ENCODE results near the gene TMEM184A. TPM values are rescaled to one million over a fixed set of nuclear protein-coding genes. Genes with fewer than 3 reads are reported as not detected.

The TMEM184A gene
- total and polyA plus RNA-seq, 4 experiments from 2014 or later = not detected

DNA sequence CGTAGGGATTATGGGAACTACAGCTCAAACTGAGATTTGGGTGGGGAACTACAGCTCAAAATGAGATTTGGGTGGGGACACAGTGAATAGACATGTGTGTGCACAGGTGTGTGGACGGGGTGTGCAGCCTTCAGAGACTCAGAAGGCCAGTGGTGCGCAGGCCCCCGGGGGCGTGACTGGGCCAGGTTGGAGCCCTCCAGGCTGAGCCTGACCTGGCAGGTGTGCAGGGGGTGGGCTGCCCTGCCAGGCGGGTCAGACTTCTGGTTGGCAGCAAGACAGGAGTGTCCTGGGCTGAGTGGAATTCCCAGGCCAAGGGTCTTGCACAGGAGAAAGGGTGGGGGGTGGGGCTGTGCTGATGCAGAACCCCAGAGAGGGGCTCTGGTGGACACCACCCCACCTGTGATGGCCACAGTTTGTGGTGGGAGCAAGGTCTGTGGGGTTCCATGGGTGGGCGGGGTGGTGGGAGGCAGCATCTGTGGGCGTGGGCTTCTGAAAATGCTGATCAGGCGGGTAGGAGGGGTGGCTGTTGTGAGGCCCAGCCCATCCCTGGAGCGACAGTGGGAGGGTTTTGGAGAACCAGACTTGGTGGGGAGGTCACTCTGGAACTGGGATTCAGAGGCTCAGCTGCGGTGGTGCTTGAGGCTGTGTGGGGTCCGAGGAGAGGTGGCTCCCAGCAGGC is 43.1 kb upstream of the TMEM184A start:
- Mint-ChIP-seq H3K9me3 (peaks cover 0 to 4% (median 0%) of the 10 kb centered on the region in 8 donors), H3K36me3 (no peaks in the 10 kb centered on the region), H3K27ac (no peak overlapping the region), H3K4me1 (peaks cover 0 to 3% (median 0%) of the 10 kb centered on the region in 4 donors), H3K27me3 (peaks cover 15 to 22% of the 10 kb centered on the region in 2 donors), H3K4me3 (no peak overlapping the region)
- intact Hi-C loops (cut with micrococcal nuclease) = no loop called here
- H3K4me1 ChIP-seq (ENCODE audit: insufficient read depth, low read length) = no peaks in the 10 kb centered on the region
- H3K27me3 ChIP-seq (ENCODE audit: insufficient read depth, low read length) = no peaks in the 10 kb centered on the region
- no peaks in the 10 kb centered on the region for H3K36me3 ChIP-seq (ENCODE audit: insufficient read depth, low read length)
- CTCF ChIA-PET (ENCODE audit: partially characterized antibody) = no interaction called here
- no peaks in the 10 kb centered on the region for H3K9me3 ChIP-seq (ENCODE audit: control insufficient read depth in 1 of 2, low read length in 2 of 2)
- H3K4me3 ChIP-seq (ENCODE audit: low read length in 2 of 2) = no peak overlapping the region
- POLR2A ChIA-PET (ENCODE audit: partially characterized antibody) = no interaction called here
- H3K27ac ChIP-seq (ENCODE audit: low read depth, low read length) = no peak overlapping the region
- DNase-seq = no peak

DNA sequence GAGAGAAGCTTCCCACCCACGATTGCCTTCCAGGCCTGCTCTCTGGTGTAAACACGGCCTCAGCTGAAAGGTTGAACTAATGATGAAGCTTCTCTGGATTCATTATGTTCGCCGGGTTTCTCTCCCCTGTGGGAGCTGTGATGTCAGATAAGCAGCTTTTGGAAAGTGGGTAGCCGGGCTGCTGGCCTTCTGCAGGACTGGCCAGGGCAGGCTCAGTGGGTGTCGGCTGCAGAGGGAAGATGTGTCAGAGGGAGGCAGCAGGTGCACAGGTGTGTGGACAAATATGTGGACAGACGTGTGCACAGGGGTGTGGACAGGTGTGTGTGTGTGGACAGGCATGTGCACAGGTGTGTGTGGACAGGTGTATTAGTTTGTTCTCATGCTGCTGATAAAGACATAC is 42.3 kb upstream of the TMEM184A start:
- Histone ChIP-seq H3K27me3 (ENCODE audit: insufficient read depth, low read length) (no peaks in the 10 kb centered on the region), H3K4me3 (ENCODE audit: low read length in 2 of 2) (no peak overlapping the region), H3K27ac (ENCODE audit: low read depth, low read length) (no peak overlapping the region), H3K9me3 (ENCODE audit: control insufficient read depth in 1 of 2, low read length in 2 of 2) (no peaks in the 10 kb centered on the region), H3K36me3 (ENCODE audit: insufficient read depth, low read length) (no peaks in the 10 kb centered on the region), H3K4me1 (ENCODE audit: insufficient read depth, low read length) (peaks cover under 1% of the 10 kb centered on the region)
- Mint-ChIP-seq H3K4me3 (no peak overlapping the region), H3K4me1 (peaks cover 0 to 3% (median 1%) of the 10 kb centered on the region in 4 donors), H3K27ac (no peak overlapping the region), H3K27me3 (peaks cover 16 to 25% of the 10 kb centered on the region in 2 donors), H3K36me3 (no peaks in the 10 kb centered on the region), H3K9me3 (peaks cover 0 to 4% (median 0%) of the 10 kb centered on the region in 8 donors)
- no peak for DNase-seq
- CTCF ChIA-PET (ENCODE audit: partially characterized antibody) = no interaction called here
- POLR2A ChIA-PET (ENCODE audit: partially characterized antibody) = no interaction called here
- intact Hi-C loops (cut with micrococcal nuclease) = no loop called here

- H3K9me3 ChIP-seq (ENCODE audit: control insufficient read depth in 1 of 2, low read length in 2 of 2) = no peaks in the 10 kb centered on the region
- H3K4me1 Mint-ChIP-seq = peaks cover 3 to 8% (median 5%) of the 10 kb centered on the region in 4 donors
- DNase-seq = no peak
- peaks cover 6% of the 10 kb centered on the region for H3K4me1 ChIP-seq (ENCODE audit: insufficient read depth, low read length)
- no peak overlapping the region for H3K4me3 Mint-ChIP-seq
- peaks cover 14 to 27% of the 10 kb centered on the region in 2 donors for H3K27me3 Mint-ChIP-seq
- no peak overlapping the region for H3K27ac Mint-ChIP-seq
- H3K36me3 ChIP-seq (ENCODE audit: insufficient read depth, low read length) = no peaks in the 10 kb centered on the region
- ChIA-PET POLR2A (ENCODE audit: partially characterized antibody) (no interaction called here), CTCF (ENCODE audit: partially characterized antibody) (no interaction called here)
- no peak overlapping the region for H3K27ac ChIP-seq (ENCODE audit: low read depth, low read length)
- no peak overlapping the region for H3K4me3 ChIP-seq (ENCODE audit: low read length in 2 of 2)
- no peaks in the 10 kb centered on the region for H3K27me3 ChIP-seq (ENCODE audit: insufficient read depth, low read length)
- peaks cover 0 to 4% (median 0%) of the 10 kb centered on the region in 8 donors for H3K9me3 Mint-ChIP-seq
- H3K36me3 Mint-ChIP-seq = no peaks in the 10 kb centered on the region
- intact Hi-C loops (cut with micrococcal nuclease) = no loop called here
Observed at GRCh38 chr7:1597791-1598190, 41.8 kb upstream of the TMEM184A start.

DNA sequence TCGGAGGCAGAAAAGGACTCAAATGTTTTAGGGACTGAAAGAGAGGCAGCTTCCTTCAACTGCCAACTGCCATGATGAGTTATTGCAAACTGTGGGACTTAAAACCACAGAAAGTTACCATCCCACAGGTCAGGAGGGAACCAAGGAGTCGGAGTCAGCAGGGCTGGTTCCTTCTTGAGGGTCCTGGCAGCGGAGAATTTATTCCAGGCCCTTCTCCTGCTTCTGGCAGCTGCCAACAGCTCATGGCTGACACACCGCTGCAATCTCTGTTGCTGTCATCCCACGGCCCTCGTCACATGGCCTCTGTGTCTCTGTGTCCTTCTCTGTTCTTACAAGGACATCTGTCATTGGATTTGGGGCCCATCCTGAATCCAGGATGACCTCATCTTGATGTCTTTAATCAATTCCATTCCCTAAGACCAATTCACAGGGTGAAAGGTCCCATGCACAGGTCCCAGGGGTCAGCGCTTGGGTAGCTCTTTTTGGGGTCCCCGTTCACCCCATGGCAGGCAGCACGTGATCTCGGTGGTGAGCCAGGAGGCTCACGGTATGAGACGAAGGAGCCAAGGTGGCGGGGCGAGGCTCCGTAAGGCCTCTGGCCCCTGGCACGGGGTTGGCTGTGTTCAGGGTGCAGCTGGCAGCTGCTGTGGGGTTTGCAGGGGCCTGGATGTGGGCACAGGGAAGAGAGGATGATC is 41.2 kb upstream of the TMEM184A start:
- H3K4me1 ChIP-seq (ENCODE audit: insufficient read depth, low read length) = peaks cover 12% of the 10 kb centered on the region
- CTCF ChIA-PET (ENCODE audit: partially characterized antibody) = no interaction called here
- H3K4me3 ChIP-seq (ENCODE audit: low read length in 2 of 2) = no peak overlapping the region
- POLR2A ChIA-PET (ENCODE audit: partially characterized antibody) = no interaction called here
- no peaks in the 10 kb centered on the region for H3K36me3 ChIP-seq (ENCODE audit: insufficient read depth, low read length)
- Mint-ChIP-seq H3K36me3 (no peaks in the 10 kb centered on the region), H3K4me1 (peaks cover 7 to 14% (median 11%) of the 10 kb centered on the region in 4 donors), H3K9me3 (peaks cover 0 to 4% (median 0%) of the 10 kb centered on the region in 8 donors), H3K4me3 (no peak overlapping the region), H3K27ac (no peak overlapping the region), H3K27me3 (peaks cover 17 to 33% of the 10 kb centered on the region in 2 donors)
- DNase-seq = no peak
- no peaks in the 10 kb centered on the region for H3K27me3 ChIP-seq (ENCODE audit: insufficient read depth, low read length)
- intact Hi-C loops (cut with micrococcal nuclease) = no loop called here
- H3K9me3 ChIP-seq (ENCODE audit: control insufficient read depth in 1 of 2, low read length in 2 of 2) = no peaks in the 10 kb centered on the region
- no peak overlapping the region for H3K27ac ChIP-seq (ENCODE audit: low read depth, low read length)

DNA sequence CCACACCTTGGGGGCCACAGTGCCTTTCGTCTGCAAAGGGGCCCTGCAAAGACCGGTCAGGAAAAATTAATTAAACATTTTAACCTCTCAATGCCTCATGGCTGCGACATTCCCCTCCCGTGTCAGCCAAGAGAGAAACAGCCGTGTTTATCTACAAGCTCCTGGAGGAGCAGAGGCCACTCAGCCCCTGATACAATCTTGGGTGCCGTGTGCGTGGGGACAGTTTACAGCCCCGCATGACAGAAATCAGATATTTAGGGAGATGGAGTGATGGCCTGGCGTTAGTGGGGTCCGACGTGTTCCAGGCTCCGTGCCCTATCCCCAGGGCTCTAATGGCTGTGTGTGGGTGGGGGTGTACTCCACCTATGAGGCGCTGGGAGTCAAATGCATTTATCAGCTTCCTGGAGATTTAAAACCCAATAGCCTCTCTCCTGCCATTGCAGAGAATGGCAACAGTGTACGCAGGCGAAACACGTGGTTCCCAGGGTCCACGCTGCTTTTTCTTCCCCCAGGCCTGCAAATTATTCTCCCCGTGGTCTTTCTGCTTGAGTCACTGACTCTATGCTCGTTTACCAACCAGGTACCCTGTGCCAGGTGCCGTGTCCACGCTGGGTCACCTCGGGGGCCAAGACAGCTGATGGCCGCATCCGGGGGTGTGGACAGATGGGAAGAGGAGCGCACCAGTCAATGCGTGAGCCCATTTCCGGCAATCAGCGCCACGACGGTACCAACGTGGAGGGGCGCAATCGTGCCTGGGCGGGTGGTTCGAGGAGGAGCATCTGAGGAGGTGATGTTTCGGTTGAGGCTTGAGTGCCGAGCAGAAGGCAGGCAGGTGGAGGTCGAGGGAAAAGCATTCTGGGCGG is 40.4 kb upstream of the TMEM184A start:
- Mint-ChIP-seq H3K27ac (no peak overlapping the region), H3K9me3 (peaks cover 0 to 4% (median 0%) of the 10 kb centered on the region in 8 donors), H3K4me3 (no peak overlapping the region), H3K36me3 (no peaks in the 10 kb centered on the region), H3K4me1 (peaks cover 8 to 22% (median 17%) of the 10 kb centered on the region in 4 donors), H3K27me3 (peaks cover 23 to 39% of the 10 kb centered on the region in 2 donors)
- POLR2A ChIA-PET (ENCODE audit: partially characterized antibody) = no interaction called here
- intact Hi-C loops (cut with micrococcal nuclease) = no loop called here
- Histone ChIP-seq H3K36me3 (ENCODE audit: insufficient read depth, low read length) (no peaks in the 10 kb centered on the region), H3K9me3 (ENCODE audit: control insufficient read depth in 1 of 2, low read length in 2 of 2) (no peaks in the 10 kb centered on the region), H3K4me1 (ENCODE audit: insufficient read depth, low read length) (peaks cover 20% of the 10 kb centered on the region), H3K27ac (ENCODE audit: low read depth, low read length) (no peak overlapping the region), H3K4me3 (ENCODE audit: low read length in 2 of 2) (no peak overlapping the region), H3K27me3 (ENCODE audit: insufficient read depth, low read length) (peaks cover 6% of the 10 kb centered on the region)
- CTCF ChIA-PET (ENCODE audit: partially characterized antibody) = interaction anchor here (0.6 to 1.1 kb wide), 2 partner anchors 17 to 64 kb away, joined by 3 read pairs; no protein-coding TSS in a partner anchor
- no peak for DNase-seq

DNA sequence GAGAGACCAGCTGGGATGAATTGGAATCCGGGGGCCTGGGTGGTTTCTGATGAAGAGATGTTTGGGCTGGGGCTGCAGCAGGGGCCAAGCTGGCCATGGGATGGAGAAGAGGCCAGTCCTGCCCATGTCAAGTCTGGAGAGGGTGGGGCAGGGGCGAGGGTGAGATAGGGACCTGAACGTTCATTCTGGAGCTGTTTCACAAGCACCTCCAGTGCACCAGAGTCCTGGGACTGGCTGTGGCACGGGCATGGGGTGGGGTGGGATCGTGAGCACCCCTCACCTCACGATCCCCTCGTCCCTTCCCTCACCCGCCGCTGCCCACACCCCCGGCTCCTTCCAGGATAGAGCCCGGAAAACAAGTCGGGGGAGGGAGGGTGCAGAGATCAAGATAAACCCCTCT is 39.6 kb upstream of the TMEM184A start:
- Histone ChIP-seq H3K4me1 (ENCODE audit: insufficient read depth, low read length) (peaks cover 22% of the 10 kb centered on the region), H3K9me3 (ENCODE audit: control insufficient read depth in 1 of 2, low read length in 2 of 2) (no peaks in the 10 kb centered on the region), H3K27me3 (ENCODE audit: insufficient read depth, low read length) (peaks cover 9% of the 10 kb centered on the region), H3K36me3 (ENCODE audit: insufficient read depth, low read length) (no peaks in the 10 kb centered on the region), H3K4me3 (ENCODE audit: low read length in 2 of 2) (no peak overlapping the region), H3K27ac (ENCODE audit: low read depth, low read length) (no peak overlapping the region)
- no peak for DNase-seq
- no peak overlapping the region for H3K4me3 Mint-ChIP-seq
- no peak overlapping the region for H3K27ac Mint-ChIP-seq
- intact Hi-C loops (cut with micrococcal nuclease) = no loop called here
- peaks cover 8 to 24% (median 18%) of the 10 kb centered on the region in 4 donors for H3K4me1 Mint-ChIP-seq
- H3K9me3 Mint-ChIP-seq = peaks cover 0 to 4% (median under 1%) of the 10 kb centered on the region in 8 donors
- CTCF ChIA-PET (ENCODE audit: partially characterized antibody) = interaction anchor here (0.6 to 1.1 kb wide), 2 partner anchors 17 to 65 kb away, joined by 3 read pairs; no protein-coding TSS in a partner anchor
- POLR2A ChIA-PET (ENCODE audit: partially characterized antibody) = no interaction called here
- peaks cover 31 to 45% of the 10 kb centered on the region in 2 donors for H3K27me3 Mint-ChIP-seq
- no peaks in the 10 kb centered on the region for H3K36me3 Mint-ChIP-seq

- Histone ChIP-seq H3K4me3 (ENCODE audit: low read length in 2 of 2) (no peak overlapping the region), H3K9me3 (ENCODE audit: control insufficient read depth in 1 of 2, low read length in 2 of 2) (no peaks in the 10 kb centered on the region), H3K4me1 (ENCODE audit: insufficient read depth, low read length) (peaks cover 22% of the 10 kb centered on the region), H3K36me3 (ENCODE audit: insufficient read depth, low read length) (no peaks in the 10 kb centered on the region), H3K27me3 (ENCODE audit: insufficient read depth, low read length) (peaks cover 9% of the 10 kb centered on the region), H3K27ac (ENCODE audit: low read depth, low read length) (no peak overlapping the region)
- Mint-ChIP-seq H3K4me3 (peak overlapping the region in 1 of 8 donors; percentile 17), H3K36me3 (no peaks in the 10 kb centered on the region), H3K9me3 (peaks cover 0 to 4% (median under 1%) of the 10 kb centered on the region in 8 donors), H3K4me1 (peaks cover 8 to 24% (median 18%) of the 10 kb centered on the region in 4 donors), H3K27me3 (peaks cover 35 to 52% of the 10 kb centered on the region in 2 donors), H3K27ac (no peak overlapping the region)
- ChIA-PET CTCF (ENCODE audit: partially characterized antibody) (interaction anchor here (1.1 kb wide), 1 partner anchor 16 kb away, joined by 3 read pairs; no protein-coding TSS in a partner anchor), POLR2A (ENCODE audit: partially characterized antibody) (no interaction called here)
- intact Hi-C loops (cut with micrococcal nuclease) = no loop called here
- DNase-seq = no peak
Observed at GRCh38 chr7:1595027-1595426, 39.0 kb upstream of the TMEM184A start.

Measured in CD4-positive, alpha-beta memory T cell (primary cell).